H1 (cell line): ENCODE measurements around the gene EXD3. TPM values are rescaled to one million over a fixed set of nuclear protein-coding genes. Genes with fewer than 3 reads are reported as not detected.
A peak's percentile ranks its signal among the peaks of the same experiment; 100 is the strongest.

Experiments used
- CTCF ChIA-PET: fragments of 300-600 bp; sonication (Branson Sonifier 250); formaldehyde crosslinking; loops from one replicate; lab custom pipeline; 2021; ENCODE audit not compliant: partially characterized antibody; lab: Charles Lee
- POLR2A ChIA-PET: fragments of 300-600 bp; sonication (Branson Sonifier 250); formaldehyde crosslinking; loops from one replicate; lab custom pipeline; 2021; ENCODE audit warnings: inconsistent platforms; ENCODE audit not compliant: partially characterized antibody; lab: Charles Lee
- DNase-seq, 2 experiments: peaks; one replicate each; pipeline versions ENCODE4 v3.0.0 to v3.0.0-alpha.2; 2010 to 2022; ENCODE audit warnings: low spot score in 2 of 2, low read depth in 1 of 2, mixed read lengths in 1 of 2
- FAIRE-seq: peaks from 2 replicates; lab custom pipeline; 2011; peaks lifted over from hg19 to GRCh38; lab: Jason Lieb, UNC
- H2AFZ ChIP-seq: 2 replicates; pipeline ENCODE4 v1.8.1; 2012; ENCODE audit warnings: low read length, inconsistent platforms
- H2AK5ac ChIP-seq: 2 replicates; pipeline ENCODE4 v1.6.1; 2013; ENCODE audit warnings: low read depth, low read length
- H2BK120ac ChIP-seq: replicated peaks from 2 replicates; pipeline ENCODE3; 2013; ENCODE audit warnings: low read depth, low read length, inconsistent platforms
- H2BK12ac ChIP-seq: 2 replicates; pipeline ENCODE4 v1.6.1; 2013; ENCODE audit warnings: low read depth, low read length
- H2BK15ac ChIP-seq: 2 replicates; pipeline ENCODE4 v1.6.1; 2013; ENCODE audit warnings: low read length
- H2BK20ac ChIP-seq: 2 replicates; pipeline ENCODE4 v1.6.1; 2013; ENCODE audit warnings: low read length
- H2BK5ac ChIP-seq: 2 replicates; pipeline ENCODE4 v1.6.1; 2013; ENCODE audit warnings: low read depth, low read length
- H3K14ac ChIP-seq: 2 replicates; pipeline ENCODE4 v1.6.1; 2013; ENCODE audit warnings: inconsistent platforms; ENCODE audit not compliant: insufficient read length
- H3K18ac ChIP-seq: 2 replicates; pipeline ENCODE4 v1.6.1; 2013; ENCODE audit warnings: low read length; ENCODE audit errors: extremely low read depth
- H3K23ac ChIP-seq: 2 replicates; pipeline ENCODE4 v1.6.1; 2013; ENCODE audit warnings: inconsistent platforms; ENCODE audit not compliant: insufficient read length
- H3K23me2 ChIP-seq: 2 replicates; pipeline ENCODE4 v1.6.1; 2013; ENCODE audit warnings: low read depth, low read length
- H3K27ac ChIP-seq: 2 replicates; pipeline ENCODE4 v1.6.1; 2011; ENCODE audit warnings: low read depth, low read length, inconsistent platforms
- H3K27me3 ChIP-seq, 4 experiments: replicated peaks in 1 of 4; 1 replicate in 1 of 4; 2 replicates in 3 of 4; pipeline versions ENCODE4 v1.6.1 to v1.8.1; 2011 to 2013; ENCODE audit warnings: low read length in 3 of 4, mild to moderate bottlenecking in 3 of 4, inconsistent platforms in 2 of 4, mixed read lengths in 2 of 4, moderate library complexity in 1 of 4; ENCODE audit not compliant: control insufficient read depth in 3 of 4, insufficient read depth in 3 of 4; ENCODE audit errors: extremely low read depth in 1 of 4
- H3K36me3 ChIP-seq, 4 experiments: 2 replicates each; pipeline versions ENCODE4 v1.6.1 to v1.8.1; 2011 to 2013; ENCODE audit warnings: mild to moderate bottlenecking in 4 of 4, low read length in 3 of 4, moderate library complexity in 2 of 4, control low read depth in 1 of 4, inconsistent platforms in 1 of 4; ENCODE audit not compliant: insufficient read depth in 4 of 4, control insufficient read depth in 2 of 4
- H3K4ac ChIP-seq: replicated peaks from 2 replicates; pipeline ENCODE3; 2013; ENCODE audit warnings: low read length, low read depth, mixed read lengths, inconsistent platforms; ENCODE audit not compliant: insufficient read length
- H3K4me1 ChIP-seq, 4 experiments: replicated peaks in 1 of 4; 1 replicate in 1 of 4; 2 replicates in 3 of 4; pipeline versions ENCODE4 v1.6.1 to v1.8.1; 2011 to 2013; ENCODE audit warnings: low read length in 3 of 4, inconsistent platforms in 2 of 4, mixed read lengths in 1 of 4; ENCODE audit not compliant: insufficient read depth in 4 of 4, control insufficient read depth in 3 of 4
- H3K4me2 ChIP-seq, 2 experiments: 2 replicates each; pipeline versions ENCODE4 v1.6.1 to v1.8.1; 2011 to 2013; ENCODE audit warnings: low read depth in 2 of 2, low read length in 2 of 2, control low read depth in 1 of 2, inconsistent platforms in 1 of 2, mild to moderate bottlenecking in 1 of 2; ENCODE audit not compliant: insufficient read depth in 1 of 2
- H3K4me3 ChIP-seq, 4 experiments: fragments of 200-600, 300-600 bp in 1 of 4; sonication (generic), shearing (Covaris generic), sonication (Bioruptor Twin) in 1 of 4; 2 replicates each; pipeline versions ENCODE4 v1.5.1 to v1.8.1; 2011 to 2016; ENCODE audit warnings: low read length in 4 of 4, low read depth in 3 of 4, control low read depth in 2 of 4, inconsistent platforms in 2 of 4, mild to moderate bottlenecking in 2 of 4, mixed read lengths in 1 of 4, moderate library complexity in 1 of 4; ENCODE audit not compliant: insufficient read depth in 2 of 4; ENCODE audit errors: extremely low read depth in 1 of 4
- H3K56ac ChIP-seq: replicated peaks from 2 replicates; pipeline ENCODE3; 2013; ENCODE audit warnings: low read depth, mild to moderate bottlenecking, mixed read lengths, low read length, inconsistent platforms; ENCODE audit not compliant: insufficient read length
- H3K79me1 ChIP-seq: 2 replicates; pipeline ENCODE4 v1.6.1; 2013; ENCODE audit warnings: low read depth, low read length, control low read depth
- H3K79me2 ChIP-seq, 2 experiments: 2 replicates each; pipeline versions ENCODE4 v1.6.1 to v1.8.1; 2012 to 2013; ENCODE audit warnings: low read length in 2 of 2, mild to moderate bottlenecking in 2 of 2, inconsistent platforms in 1 of 2; ENCODE audit not compliant: insufficient read depth in 2 of 2, control insufficient read depth in 1 of 2
- H3K9ac ChIP-seq, 4 experiments: replicated peaks in 1 of 4; 1 replicate in 1 of 4; 2 replicates in 3 of 4; pipeline versions ENCODE4 v1.6.1 to v1.8.1; 2011 to 2013; ENCODE audit warnings: low read depth in 3 of 4, low read length in 3 of 4, control low read depth in 2 of 4, mild to moderate bottlenecking in 2 of 4, moderate library complexity in 2 of 4, inconsistent platforms in 1 of 4; ENCODE audit errors: extremely low read depth in 1 of 4
- H3K9me3 ChIP-seq, 2 experiments: 2 replicates each; pipeline versions ENCODE4 v1.6.1 to v1.8.1; 2012 to 2013; ENCODE audit warnings: mild to moderate bottlenecking in 2 of 2, moderate library complexity in 2 of 2, control low read depth in 1 of 2, inconsistent platforms in 1 of 2, low read depth in 1 of 2, low read length in 1 of 2, mixed read lengths in 1 of 2; ENCODE audit not compliant: insufficient read depth in 2 of 2
- H4K20me1 ChIP-seq, 2 experiments: replicated peaks in 1 of 2; 2 replicates each; pipeline versions ENCODE3 to v1.8.1; 2011 to 2013; ENCODE audit warnings: inconsistent platforms in 2 of 2, low read length in 2 of 2, mild to moderate bottlenecking in 1 of 2; ENCODE audit not compliant: insufficient read depth in 2 of 2, control insufficient read depth in 1 of 2
- H4K5ac ChIP-seq: 2 replicates; pipeline ENCODE4 v1.6.1; 2013; ENCODE audit warnings: low read length, low read depth, mixed read lengths, inconsistent platforms; ENCODE audit not compliant: insufficient read length
- H4K8ac ChIP-seq: 2 replicates; pipeline ENCODE4 v1.8.0; 2013; ENCODE audit warnings: mild to moderate bottlenecking, moderate library complexity, low read length, inconsistent platforms; ENCODE audit not compliant: insufficient read depth; ENCODE audit errors: extremely low read depth
- H4K91ac ChIP-seq: replicated peaks from 2 replicates; pipeline ENCODE3; 2013; ENCODE audit warnings: low read length, mixed read lengths, inconsistent platforms; ENCODE audit not compliant: insufficient read length
- BCL11A ChIP-seq, 2 experiments: IDR thresholded peaks; one replicate each; pipeline ENCODE4 v1.6.1; 2011; ENCODE audit warnings: low read depth in 2 of 2, low read length in 2 of 2, mild to moderate bottlenecking in 2 of 2
- BRCA1 ChIP-seq: IDR thresholded peaks from 2 replicates; pipeline ENCODE4 v1.6.1; 2012; ENCODE audit warnings: low read depth, low read length, improper control_type of control experiment
- CBX8 ChIP-seq: fragments of 300-800, 300-1000 bp; sonication (generic); IDR thresholded peaks from 2 replicates; pipeline ENCODE4 v1.7.1; 2016; ENCODE audit warnings: low read depth, low read length, borderline replicate concordance
- CTBP2 ChIP-seq: IDR thresholded peaks from 2 replicates; pipeline ENCODE4 v1.7.0; 2011; ENCODE audit warnings: borderline replicate concordance, mild to moderate bottlenecking, moderate library complexity, mixed read lengths, low read length; ENCODE audit not compliant: insufficient read depth, insufficient read length
- EZH2 ChIP-seq: fragments of 200-600 bp; sonication (generic); IDR thresholded peaks from 2 replicates; pipeline ENCODE4 v1.7.1; 2012; ENCODE audit warnings: low read depth, mild to moderate bottlenecking, moderate library complexity, low read length, inconsistent platforms; ENCODE audit not compliant: severe bottlenecking
- FOSL1 ChIP-seq: IDR thresholded peaks from 2 replicates; pipeline ENCODE4 v1.6.1; 2011; ENCODE audit warnings: mild to moderate bottlenecking, low read depth, low read length, moderate library complexity; ENCODE audit not compliant: insufficient read depth
- HDAC6 ChIP-seq: IDR thresholded peaks from one replicate; pipeline ENCODE4 v1.7.1; 2012; ENCODE audit warnings: low read depth, mild to moderate bottlenecking, inconsistent platforms, low read length, moderate library complexity
- JUND ChIP-seq: IDR thresholded peaks from 2 replicates; pipeline ENCODE4 v1.6.1; 2011; ENCODE audit warnings: mild to moderate bottlenecking, improper control_type of control experiment, low read length
- NANOG ChIP-seq: IDR thresholded peaks from 2 replicates; pipeline ENCODE4 v1.6.1; 2011; ENCODE audit warnings: low read length, low read depth, mild to moderate bottlenecking, inconsistent platforms; ENCODE audit not compliant: insufficient read depth, poor library complexity, severe bottlenecking
- SIX5 ChIP-seq: IDR thresholded peaks from 2 replicates; pipeline ENCODE4 v1.6.1; 2011; ENCODE audit warnings: mild to moderate bottlenecking, low read depth, low read length
- TAF1 ChIP-seq: IDR thresholded peaks from 2 replicates; pipeline ENCODE4 v1.6.1; 2011; ENCODE audit warnings: mild to moderate bottlenecking, low read depth, low read length
- TBP ChIP-seq: IDR thresholded peaks from 2 replicates; pipeline ENCODE4 v1.6.1; 2011; ENCODE audit warnings: low read depth, low read length, improper control_type of control experiment
- WGBS, 2 experiments: shearing (Covaris generic) in 1 of 2; methylation state at CpG; one replicate each; pipeline versions ENCODE4 v1.1.6 to v1.1.7; 2013 to 2015; ENCODE audit warnings: low lambda C conversion rate in 2 of 2, mixed read lengths in 2 of 2, inconsistent platforms in 1 of 2, low coverage in 1 of 2, missing lambda C conversion rate in 1 of 2; ENCODE audit not compliant: insufficient replicate concordance in 2 of 2, insufficient coverage in 1 of 2, insufficient read length in 1 of 2; ENCODE audit errors: extremely low coverage in 1 of 2, missing lambda C conversion rate in 1 of 2; 5-methylcytosine and 5-hydroxymethylcytosine counted together
- polyA plus RNA-seq, 7 experiments: library from polyadenylated mRNA; depleted of rRNA in 3 of 7; stranded (reverse) in 5 of 7; unstranded in 2 of 7; fragments of >200 nt in 5 of 7; fragments of 200-250 nt in 2 of 7; gene quantifications; 1 replicate in 5 of 7; 2 replicates in 1 of 7; 4 replicates in 1 of 7; pipeline versions ENCODE4 v1.2.1 to v1.2.3, GENCODE V29; 2011 to 2013; ENCODE audit warnings: missing spikeins in 2 of 7, mixed read lengths in 2 of 7
- total RNA-seq: library from RNA; stranded (reverse); fragmentation: NEBNext Ultra II Directional; extraction: Animal tissue kit (Norgen Biotek cat#: 25700); gene quantifications from 2 replicates; pipeline ENCODE4 v1.2.1, GENCODE V29; 2021

Gene EXD3
- total and polyA plus RNA-seq, 2 of the 8 experiments (the other 6 are each of a cell fraction or from before 2014, with no cell fraction given): 7.2 to 9.4 TPM

DNA sequence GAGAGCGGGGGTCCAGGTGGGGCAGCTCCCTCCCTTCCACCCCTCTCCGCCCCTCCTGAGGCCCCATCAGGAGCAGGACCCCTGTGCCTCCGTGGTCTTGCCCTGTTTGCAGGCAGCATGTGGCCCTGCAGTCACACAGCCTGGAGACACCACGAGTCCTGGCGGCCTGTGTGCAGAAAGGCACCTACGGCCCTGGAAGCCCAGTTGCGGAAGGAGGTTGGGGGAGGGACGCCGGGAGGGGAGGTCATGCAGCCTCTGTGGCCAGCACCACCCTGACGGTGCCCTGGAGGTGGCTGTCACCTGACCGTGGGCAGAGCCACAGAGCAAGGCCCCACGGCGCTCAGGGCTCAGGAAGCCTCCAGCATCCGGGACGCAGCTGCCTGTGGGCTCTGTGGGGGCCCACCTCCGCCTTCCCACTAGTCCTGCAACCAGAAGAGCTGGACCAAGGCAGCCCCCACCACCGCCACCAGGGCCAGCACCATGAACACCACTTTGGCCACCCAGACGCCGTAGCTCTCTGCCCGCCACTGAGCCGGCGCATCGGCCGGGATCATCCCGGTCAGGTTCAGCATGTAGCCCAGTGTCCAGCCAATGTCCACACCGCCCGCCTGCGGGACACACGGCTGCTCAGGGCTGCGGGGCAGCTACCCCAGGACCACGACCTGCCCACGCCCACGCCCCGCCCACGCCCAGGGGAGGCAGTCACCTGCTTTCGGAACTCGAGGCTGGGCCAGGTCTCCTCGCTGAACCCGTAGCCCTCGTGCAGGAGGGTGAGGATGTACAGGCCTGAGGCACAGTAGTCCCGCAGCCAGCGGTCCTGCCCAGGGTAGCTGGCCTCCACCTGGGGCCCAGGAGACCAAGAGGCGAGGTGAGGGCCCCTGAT is 11.8 kb upstream of the EXD3 start:
- Histone ChIP-seq H2BK12ac (no peak overlapping the region), H3K4ac (no peak overlapping the region), H3K4me2 (no peak overlapping the region), H3K4me1 (no peaks in the 10 kb centered on the region), H2BK5ac (no peak overlapping the region; the same call in 1 of the 2 replicates), H3K9me3 (no peaks in the 10 kb centered on the region), H3K36me3 (no peaks in the 10 kb centered on the region), H4K5ac (no peak overlapping the region), H2BK20ac (no peak overlapping the region), H4K20me1 (no peaks in the 10 kb centered on the region), H3K27ac (no peak overlapping the region; the same call in 1 of the 2 replicates), H3K27me3 (no peaks in the 10 kb centered on the region), H3K79me2 (no peaks in the 10 kb centered on the region), H3K4me3 (no peak overlapping the region), H4K91ac (no peak overlapping the region), H2AK5ac (no peak overlapping the region), H3K14ac (no peak overlapping the region), H3K23me2 (no peaks in the 10 kb centered on the region), H2BK120ac (no peak overlapping the region), H2AFZ (no peak overlapping the region), H4K8ac (peak overlapping the region; percentile 25; the same call in 1 of the 2 replicates), H3K9ac (no peak overlapping the region), H3K18ac (no peak overlapping the region), H2BK15ac (no peak overlapping the region), H3K23ac (no peak overlapping the region), H3K79me1 (no peaks in the 10 kb centered on the region), H3K56ac (no peak overlapping the region)
- DNase-seq (no peak), FAIRE-seq (no peak)
- CTCF ChIA-PET: interaction anchor here (1.5 to 2.3 kb wide), 2 partner anchors 11 to 12 kb away, joined by 6 to 7 read pairs; partner anchors contain the start of genes EXD3 and NOXA1
- POLR2A ChIA-PET: interaction anchor here (0.9 to 1.8 kb wide), 3 partner anchors 9 to 194 kb away, joined by 3 to 8 read pairs (median 4); partner anchors contain the start of genes EXD3, NOXA1 and TUBB4B
- 90% methylated on average over 31 of the region's 43 CpGs; no CpG with 5 or more reads in 1 of the 2 experiments for WGBS, 2 experiments
- no peak for TF ChIP-seq BRCA1
- no peak for TF ChIP-seq TBP
- TF ChIP-seq FOSL1: no peak
- no peak for TF ChIP-seq CBX8
- no peak for TF ChIP-seq SIX5
- no peak for TF ChIP-seq EZH2
- TF ChIP-seq TAF1: no peak
- no peak for TF ChIP-seq HDAC6
- no peak for TF ChIP-seq BCL11A (IDR thresholded peaks at IDR 0.05; ENCODE audit: low read depth in 2 of 2, low read length in 2 of 2)
- no peak for TF ChIP-seq NANOG
- TF ChIP-seq JUND: no peak
- TF ChIP-seq CTBP2: no peak
